Panc1 (cell line): Measurements from ENCODE around the gene COPB2. TPM values are rescaled to one million over a fixed set of nuclear protein-coding genes. Genes with fewer than 3 reads are reported as not detected.

Experiments used
- ATAC-seq: fragments of 200-7000 bp; cut with Tn5 transposase; 2 replicates; pipeline ENCODE4 v1.9.1; 2020; ENCODE audit warnings: mild to moderate bottlenecking, moderate library complexity
- BruUV-seq: library from RNA; stranded (reverse); fragments of 400-500 nt; replicated peaks from 2 replicates; lab custom pipeline; 2021; lab: Mats Ljungman, UMichigan
- CTCF ChIA-PET: fragments of 300-600 bp; sonication (Branson Sonifier 250); formaldehyde crosslinking; loops from one replicate; lab custom pipeline; 2022; ENCODE audit warnings: antibody characterized with exemption; lab: Charles Lee
- POLR2A ChIA-PET: fragments of 300-600 bp; sonication (Branson Sonifier 250); formaldehyde crosslinking; loops from one replicate; lab custom pipeline; 2022; ENCODE audit warnings: antibody characterized with exemption; lab: Charles Lee
- DNase-seq: peaks from one replicate; pipeline ENCODE4 v3.0.0-alpha.2; 2010; ENCODE audit warnings: low read depth, low spot score
- H3K27ac ChIP-seq: 2 replicates; pipeline ENCODE4 v1.5.1; 2011; ENCODE audit warnings: mild to moderate bottlenecking, low read length, inconsistent platforms
- H3K27me3 ChIP-seq: fragments of 200-500 bp; sonication (Bioruptor generic); 2 replicates; pipeline ENCODE4 v1.6.0; 2014; ENCODE audit warnings: low read length, inconsistent platforms; ENCODE audit not compliant: control insufficient read depth, insufficient read depth
- H3K36me3 ChIP-seq: fragments of 200-500 bp; sonication (Bioruptor generic); 2 replicates; pipeline ENCODE4 v1.5.1; 2014; ENCODE audit warnings: inconsistent platforms, mild to moderate bottlenecking, low read length, moderate library complexity; ENCODE audit not compliant: control insufficient read depth, insufficient read depth
- H3K4me1 ChIP-seq: 2 replicates; pipeline ENCODE4 v1.5.1; 2011; ENCODE audit warnings: inconsistent platforms, mild to moderate bottlenecking, low read length, moderate library complexity; ENCODE audit not compliant: control insufficient read depth, insufficient read depth
- H3K4me3 ChIP-seq, 2 experiments: 2 replicates each; pipeline ENCODE4 v1.5.1; 2011 to 2012; ENCODE audit warnings: low read depth in 2 of 2, low read length in 2 of 2, mild to moderate bottlenecking in 2 of 2, inconsistent platforms in 1 of 2, moderate library complexity in 1 of 2
- H3K9me3 ChIP-seq: fragments of 200-500 bp; sonication (Bioruptor generic); 2 replicates; pipeline ENCODE4 v1.5.1; 2014; ENCODE audit warnings: low read depth, mild to moderate bottlenecking, inconsistent platforms, low read length, moderate library complexity; ENCODE audit not compliant: control insufficient read depth, insufficient read depth
- CTCF ChIP-seq: fragments of 450-650 bp; IDR thresholded peaks from 2 replicates; pipeline ENCODE4 v1.5.1; 2017; ENCODE audit warnings: mild to moderate bottlenecking
- POLR2AphosphoS5 ChIP-seq: IDR thresholded peaks from 2 replicates; pipeline ENCODE4 v1.6.1; 2012; ENCODE audit warnings: mild to moderate bottlenecking, low read depth, low read length, moderate library complexity
- REST ChIP-seq, 2 experiments: IDR thresholded peaks; 2 replicates each; pipeline ENCODE4 v1.6.1; 2011 to 2012; ENCODE audit warnings: low read depth in 2 of 2, control low read depth in 1 of 2, low read length in 1 of 2, mild to moderate bottlenecking in 1 of 2, moderate library complexity in 1 of 2; ENCODE audit not compliant: insufficient read depth in 1 of 2
- SIN3A ChIP-seq: IDR thresholded peaks from 2 replicates; pipeline ENCODE4 v1.6.1; 2012; ENCODE audit warnings: low read depth, mild to moderate bottlenecking, low read length, moderate library complexity, borderline replicate concordance; ENCODE audit not compliant: insufficient read depth
- TCF7L2 ChIP-seq: IDR thresholded peaks from 2 replicates; pipeline ENCODE4 v1.6.1; 2011; ENCODE audit warnings: mild to moderate bottlenecking, low read depth, low read length, inconsistent platforms
- in situ Hi-C: cut with HindIII; loops from 2 replicates; pipeline ENCODE4 v1.10.0; 2016; ENCODE audit warnings: low sequenced_read_pairs, low pct_unique_long_range_greater_than_20kb
- intact Hi-C: fragments of 100-400 bp; cut with micrococcal nuclease; formaldehyde crosslinking; loops from one replicate; pipeline ENCODE4 v1.10.0; 2022; ENCODE audit not compliant: unreplicated experiment
- total RNA-seq: library from RNA; stranded (reverse); gene quantifications from one replicate; pipeline ENCODE4 v1.2.1, GENCODE V29; 2021; ENCODE audit not compliant: unreplicated experiment

COPB2 gene
- total RNA-seq, 1 experiment from 2014 or later = 150 TPM

GRCh38 chr3:139396707-139397106 lies 7.3 kb upstream of the COPB2 start:
- Histone ChIP-seq H3K36me3 (no peaks in the 10 kb centered on the region), H3K4me1 (no peaks in the 10 kb centered on the region), H3K4me3 (no peak overlapping the region), H3K27ac (no peak overlapping the region), H3K9me3 (no peaks in the 10 kb centered on the region), H3K27me3 (no peaks in the 10 kb centered on the region)
- TF ChIP-seq TCF7L2 = no peak
- no peak for TF ChIP-seq REST (IDR thresholded peaks at IDR 0.05; ENCODE audit: insufficient read depth in 1 of 2, low read depth in 2 of 2, low read length in 1 of 2)
- TF ChIP-seq SIN3A = no peak
- TF ChIP-seq POLR2AphosphoS5 = no peak
- TF ChIP-seq CTCF = no peak
- ChIA-PET CTCF (interaction anchor here (0.6 to 0.7 kb wide), 2 partner anchors 654 to 1520 kb away, joined by 5 to 9 read pairs; no protein-coding TSS in a partner anchor), POLR2A (no interaction called here)
- DNase-seq (no peak), ATAC-seq (no peak)
- in situ Hi-C loops = no loop called here
- BruUV-seq = no TSS peak
- intact Hi-C loops = no loop called here

- BruUV-seq = no TSS peak
- no peaks in the 10 kb centered on the region for H3K27me3 ChIP-seq
- intact Hi-C loops (no loop called here), in situ Hi-C loops (no loop called here)
- peaks cover under 1% of the 10 kb centered on the region; the same call in 1 of the 2 replicates for H3K36me3 ChIP-seq
- DNase-seq (no peak), ATAC-seq (no peak)
- H3K4me3 ChIP-seq = no peak overlapping the region
- no peak overlapping the region for H3K27ac ChIP-seq
- H3K9me3 ChIP-seq = no peaks in the 10 kb centered on the region
- TF ChIP-seq REST (IDR thresholded peaks at IDR 0.05; ENCODE audit: insufficient read depth in 1 of 2, low read depth in 2 of 2, low read length in 1 of 2) (no peak), POLR2AphosphoS5 (no peak), TCF7L2 (no peak), SIN3A (no peak), CTCF (no peak)
- POLR2A ChIA-PET = no interaction called here
- CTCF ChIA-PET = no interaction called here
- peaks cover 6% of the 10 kb centered on the region; the same call in 1 of the 2 replicates for H3K4me1 ChIP-seq
Observed at GRCh38 chr3:139394116-139394515, 4.7 kb upstream of the COPB2 start.
